Measurements from ENCODE around the gene SMARCB1.

SMARCB1 gene

DNA sequence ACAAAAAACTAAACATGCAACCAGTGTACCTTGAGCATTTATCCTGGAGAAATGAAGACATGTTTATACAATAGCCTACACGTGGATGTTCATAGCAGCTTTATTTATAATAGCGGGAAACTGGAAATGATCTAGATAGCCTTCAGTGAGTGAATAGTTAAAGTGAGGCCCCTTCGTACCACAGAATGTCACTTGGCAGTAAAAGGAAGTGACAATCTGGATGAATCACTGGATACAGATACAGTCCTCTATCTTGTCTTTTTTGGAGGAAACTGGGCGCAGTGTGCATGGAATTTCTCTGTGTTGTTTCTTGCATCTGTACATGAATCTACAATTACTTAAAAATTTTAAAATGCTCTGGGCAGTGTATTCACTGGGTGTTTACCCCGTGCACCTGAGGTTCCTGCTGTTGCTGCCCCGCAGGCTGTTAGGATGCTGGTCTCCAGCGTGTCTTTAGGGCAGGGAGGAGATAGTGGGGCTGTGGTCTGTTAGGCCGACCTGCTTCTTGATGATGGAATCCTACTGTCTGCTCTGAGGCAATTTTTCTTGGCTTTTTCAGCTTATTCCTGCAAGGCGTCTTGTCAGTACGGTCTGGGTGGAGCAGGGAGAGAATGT lies 28.9 kb downstream of the SMARCB1 start:
- no peak for TF ChIP-seq POLR2A (IDR thresholded peaks at IDR 0.05; ENCODE audit: low read depth, low read length)
- DNase-seq (ENCODE audit: insufficient read length, low spot score) (no peak), FAIRE-seq (no peak)

DNA sequence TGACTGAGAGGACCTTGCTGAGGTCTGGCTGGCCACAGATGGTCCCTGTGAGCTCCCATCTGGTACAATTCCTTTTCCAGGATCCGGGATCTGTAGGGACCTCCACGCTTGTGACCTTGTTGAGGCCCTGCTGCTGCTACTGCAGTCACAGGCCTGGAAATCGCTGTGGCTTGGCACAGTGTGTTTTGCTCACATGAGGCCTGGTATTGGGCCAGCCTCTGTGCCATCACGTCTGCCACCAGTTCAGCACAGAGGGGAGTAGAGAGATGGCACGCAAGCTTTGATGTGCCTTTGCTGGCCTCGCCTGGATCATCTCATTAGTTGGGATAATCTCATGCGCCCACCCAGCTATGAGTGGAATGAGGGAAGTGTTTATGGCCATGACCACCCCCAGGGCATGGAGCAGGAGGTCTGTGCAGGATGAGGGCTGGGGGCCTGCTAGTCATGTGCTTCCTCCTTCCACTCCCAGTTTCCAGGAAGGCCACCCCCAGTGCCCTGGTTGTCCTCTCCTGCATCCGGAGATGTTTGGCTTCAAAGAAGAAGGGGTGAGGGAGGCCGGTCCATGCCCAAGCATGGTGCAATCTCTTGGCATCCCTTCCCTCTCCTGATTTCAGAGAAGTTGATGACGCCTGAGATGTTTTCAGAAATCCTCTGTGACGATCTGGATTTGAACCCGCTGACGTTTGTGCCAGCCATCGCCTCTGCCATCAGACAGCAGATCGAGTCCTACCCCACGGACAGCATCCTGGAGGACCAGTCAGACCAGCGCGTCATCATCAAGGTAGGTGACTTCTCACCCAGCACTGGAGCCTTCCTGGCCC lies 29.6 kb downstream of the SMARCB1 start:
- DNase-seq (ENCODE audit: insufficient read length, low spot score) (no peak), FAIRE-seq (no peak)
- TF ChIP-seq POLR2A (IDR thresholded peaks at IDR 0.05; ENCODE audit: low read depth, low read length): no peak

DNA sequence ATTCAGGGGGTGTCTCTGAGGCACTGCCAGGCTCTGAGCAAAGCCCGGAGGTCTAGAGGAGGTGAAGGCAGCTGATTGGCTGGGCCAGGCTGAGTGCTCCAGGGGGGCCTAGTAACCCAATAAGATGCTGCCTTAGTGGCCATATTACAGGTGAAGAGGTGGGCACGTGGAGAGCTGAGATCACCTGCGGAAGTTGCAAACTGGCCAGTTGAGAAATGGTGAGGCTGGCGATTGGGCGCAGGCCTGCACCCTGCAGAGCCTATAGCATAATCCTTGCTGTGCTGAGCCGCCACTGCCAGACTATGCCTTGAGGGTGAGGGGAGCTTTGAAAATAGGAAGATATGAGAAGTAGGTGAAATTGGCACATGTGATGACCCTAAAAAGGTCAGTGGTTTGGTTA lies 30.4 kb downstream of the SMARCB1 start:
- DNase-seq (ENCODE audit: insufficient read length, low spot score): no peak
- FAIRE-seq: no peak
- no peak for TF ChIP-seq POLR2A (IDR thresholded peaks at IDR 0.05; ENCODE audit: low read depth, low read length)

DNA sequence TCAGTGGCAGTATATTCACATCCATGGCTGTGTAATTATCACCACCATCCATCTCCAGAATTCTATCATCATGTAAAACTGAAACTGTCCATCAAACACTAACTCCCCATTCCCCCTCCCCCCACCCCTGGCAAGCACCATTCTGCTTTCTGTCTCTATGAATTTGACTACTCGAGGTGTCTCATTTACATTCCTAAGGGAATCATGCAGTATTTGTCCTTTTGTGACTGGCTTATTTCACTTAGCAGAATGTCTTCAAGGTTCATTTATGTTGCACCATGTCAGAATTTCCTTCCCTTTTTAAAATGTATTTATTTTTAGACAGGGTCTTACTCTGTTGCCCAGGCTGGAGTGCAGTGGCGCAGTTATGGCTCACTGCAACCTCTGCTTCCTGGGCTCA lies 31.8 kb downstream of the SMARCB1 start:
- FAIRE-seq (no peak), DNase-seq (ENCODE audit: insufficient read length, low spot score) (no peak)
- no peak for TF ChIP-seq POLR2A (IDR thresholded peaks at IDR 0.05; ENCODE audit: low read depth, low read length)

DNA sequence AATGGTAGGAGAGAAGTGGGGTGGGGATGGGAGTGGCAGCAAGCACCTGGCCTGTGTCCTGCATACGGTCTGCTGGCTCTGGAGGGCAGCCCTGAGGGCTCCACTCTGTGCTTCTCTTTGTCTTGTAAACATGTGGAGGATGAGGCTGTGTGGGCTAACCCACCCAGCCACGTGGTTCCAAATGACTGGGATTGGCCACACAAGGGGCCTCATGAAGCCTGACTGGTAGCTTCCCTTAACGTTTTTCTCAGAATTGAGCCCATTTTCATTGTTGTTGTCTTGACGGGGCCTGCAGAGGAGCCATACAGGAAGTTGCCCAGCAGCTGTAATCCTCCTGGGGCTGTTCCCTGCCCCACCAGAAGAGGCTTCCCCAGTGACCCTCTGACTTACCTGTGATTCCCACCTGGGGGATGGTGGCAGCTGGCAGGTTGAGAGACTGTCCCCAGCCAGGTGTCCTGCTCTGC lies 34.0 kb downstream of the SMARCB1 start:
- DNase-seq (ENCODE audit: insufficient read length, low spot score) (no peak), FAIRE-seq (no peak)
- no peak for TF ChIP-seq POLR2A (IDR thresholded peaks at IDR 0.05; ENCODE audit: low read depth, low read length)

DNA sequence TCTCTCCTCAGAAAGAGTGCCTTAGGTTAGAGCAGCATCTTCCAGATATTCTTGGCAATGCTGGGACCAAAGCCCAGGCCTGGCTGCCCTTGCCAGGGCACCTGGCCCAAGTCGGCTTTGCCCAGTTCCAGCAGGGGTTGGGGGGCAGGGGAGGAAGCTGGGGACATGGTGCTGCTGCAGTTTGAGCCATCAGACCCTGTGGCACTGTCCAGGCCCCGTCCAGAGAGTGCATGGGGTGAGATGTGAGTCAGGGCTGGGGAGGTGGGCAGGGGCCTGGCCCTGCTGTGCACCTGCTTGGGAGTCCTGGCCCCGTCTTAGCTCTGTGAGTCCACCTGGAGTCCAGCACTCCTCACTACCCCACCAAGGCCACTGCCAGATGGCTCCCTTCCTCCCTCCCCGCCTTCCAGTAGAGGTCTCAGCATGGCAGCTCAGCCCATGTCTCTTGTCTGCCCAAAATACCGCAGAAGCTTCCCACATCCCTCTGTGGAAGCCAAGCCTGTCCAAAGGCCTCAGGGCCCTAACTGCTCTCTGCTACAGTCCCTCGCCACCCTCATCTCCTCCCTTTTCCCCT lies 35.4 kb downstream of the SMARCB1 start:
- DNase-seq (ENCODE audit: insufficient read length, low spot score) (no peak), FAIRE-seq (no peak)
- TF ChIP-seq POLR2A (IDR thresholded peaks at IDR 0.05; ENCODE audit: low read depth, low read length): no peak

DNA sequence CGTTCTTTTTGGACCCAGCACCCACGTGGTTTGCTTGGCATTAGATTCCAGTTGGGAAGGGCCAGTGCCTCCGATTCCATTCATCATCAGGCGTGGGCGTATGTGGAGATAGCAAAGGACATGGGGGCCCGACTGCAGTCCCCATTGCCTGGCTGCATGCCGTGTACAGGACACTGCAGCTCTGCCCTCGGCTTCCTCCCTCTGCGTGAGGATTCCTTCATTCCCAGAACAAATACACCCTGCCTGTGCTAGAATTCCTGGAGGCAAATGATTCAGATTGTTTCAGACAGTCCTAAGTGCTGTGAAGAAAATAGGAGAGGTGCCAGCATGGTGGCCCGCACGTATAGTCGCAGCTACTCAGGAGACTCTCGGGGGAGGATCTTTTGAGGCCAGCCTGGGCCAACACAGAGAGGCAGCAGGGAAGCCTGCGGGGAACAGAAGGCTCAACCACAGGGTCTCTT lies 36.6 kb downstream of the SMARCB1 start:
- FAIRE-seq (no peak), DNase-seq (ENCODE audit: insufficient read length, low spot score) (no peak)
- TF ChIP-seq POLR2A (IDR thresholded peaks at IDR 0.05; ENCODE audit: low read depth, low read length): no peak

DNA sequence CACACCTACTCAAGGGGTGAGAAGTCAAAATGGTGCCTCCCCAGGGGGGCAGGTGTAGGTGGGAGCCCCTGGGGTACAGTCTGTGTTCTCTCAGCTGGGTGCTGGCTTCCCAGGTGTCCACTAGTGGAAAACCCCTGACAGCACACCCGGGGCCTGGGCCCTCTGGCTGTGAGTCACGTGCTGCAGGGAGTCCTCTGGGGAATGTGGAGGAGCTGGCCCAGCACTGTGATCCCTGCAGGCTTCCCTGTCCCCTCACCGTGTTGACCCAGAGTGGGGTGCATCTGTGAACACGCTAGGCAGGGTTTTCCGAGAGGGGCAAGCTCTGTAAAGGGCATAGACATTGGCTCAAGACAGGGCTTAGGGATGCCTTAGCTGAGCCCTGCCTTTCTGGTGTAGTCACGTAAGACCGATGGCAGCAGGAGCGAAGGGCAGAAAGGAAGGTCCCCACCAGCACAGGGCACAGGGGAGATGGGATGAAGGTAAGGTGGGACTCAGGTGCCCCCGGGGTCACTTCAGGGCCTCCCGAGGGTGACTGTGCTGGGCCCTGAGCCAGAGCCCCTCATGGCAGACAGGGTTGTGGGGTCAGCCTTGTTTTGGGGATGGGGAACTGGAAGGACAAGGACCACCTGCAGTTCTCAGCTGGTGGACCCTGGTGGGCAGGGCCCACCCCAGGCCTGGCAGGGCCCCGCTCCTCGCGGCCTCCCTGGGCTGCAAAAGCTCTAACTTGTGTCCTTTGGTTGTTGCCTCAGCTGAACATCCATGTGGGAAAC lies 37.9 kb downstream of the SMARCB1 start:
- DNase-seq (ENCODE audit: insufficient read length, low spot score) (no peak), FAIRE-seq (no peak)
- TF ChIP-seq POLR2A (IDR thresholded peaks at IDR 0.05; ENCODE audit: low read depth, low read length): no peak

DNA sequence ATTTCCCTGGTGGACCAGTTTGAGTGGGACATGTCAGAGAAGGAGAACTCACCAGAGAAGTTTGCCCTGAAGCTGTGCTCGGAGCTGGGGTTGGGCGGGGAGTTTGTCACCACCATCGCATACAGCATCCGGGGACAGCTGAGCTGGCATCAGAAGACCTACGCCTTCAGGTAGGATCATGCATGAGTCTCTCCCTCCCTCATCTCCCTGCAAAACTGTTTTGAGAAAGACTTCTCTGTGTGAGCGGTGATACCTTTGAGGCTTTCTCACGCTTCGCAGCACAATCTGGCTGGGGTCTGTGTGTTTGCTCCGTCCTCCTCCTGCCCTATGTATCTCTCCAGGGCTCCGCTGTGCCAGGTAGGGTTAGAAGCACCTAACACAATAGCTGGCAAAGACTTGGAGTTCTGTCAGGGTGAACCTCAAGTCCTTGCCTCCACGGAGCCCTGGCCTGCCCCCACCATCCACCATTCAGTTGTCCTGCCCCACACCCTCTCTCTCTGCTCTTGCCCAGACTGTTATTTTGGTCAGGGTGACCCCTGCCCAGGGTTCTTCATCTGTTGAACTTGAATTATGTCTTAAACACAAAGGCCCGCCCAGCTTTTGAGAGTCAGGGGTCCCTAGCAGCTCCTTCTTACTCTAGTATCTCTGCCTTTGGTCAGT lies 38.6 kb downstream of the SMARCB1 start:
- TF ChIP-seq POLR2A (IDR thresholded peaks at IDR 0.05; ENCODE audit: low read depth, low read length): no peak
- DNase-seq (ENCODE audit: insufficient read length, low spot score): no peak
- FAIRE-seq: no peak

DNA sequence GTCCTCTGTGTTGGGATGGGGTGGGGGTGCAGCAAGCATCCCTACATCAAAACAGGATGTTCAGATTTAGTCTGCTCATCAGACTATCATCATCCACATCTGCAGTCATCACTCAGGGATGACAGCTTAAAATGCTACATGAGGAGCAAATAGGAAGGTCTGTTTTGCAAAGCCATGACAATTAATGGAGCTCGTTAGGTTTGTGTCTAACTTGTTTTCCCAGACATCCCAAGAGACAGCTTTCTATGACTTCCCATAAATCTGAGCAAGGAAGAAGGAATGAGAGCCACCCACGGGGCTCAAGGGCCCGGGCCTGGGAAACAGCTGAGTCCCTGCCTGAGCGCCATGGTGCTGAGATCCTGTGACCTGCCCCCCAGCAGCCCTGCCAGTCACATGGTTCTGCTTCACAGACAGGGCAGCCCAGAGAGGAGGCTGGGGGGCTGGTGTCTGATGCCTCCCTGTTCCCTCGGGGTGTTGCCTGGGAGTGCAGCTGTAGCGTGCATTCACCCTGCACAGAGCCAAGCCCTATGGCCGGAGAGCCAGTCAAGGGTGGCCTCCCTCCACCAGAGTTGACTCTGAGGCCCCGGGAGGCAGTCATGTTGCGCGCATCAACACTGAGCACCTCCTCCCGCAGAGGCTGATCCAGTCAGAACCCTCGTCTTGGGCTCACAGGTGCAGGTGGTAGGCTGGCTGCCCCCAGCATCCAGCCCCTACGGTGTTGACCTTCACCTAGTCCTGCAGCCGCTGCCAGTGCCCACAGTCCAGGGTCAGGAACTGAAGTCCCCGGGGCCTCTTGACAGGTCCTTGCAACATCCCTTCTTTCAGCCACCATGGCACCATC lies 40.0 kb downstream of the SMARCB1 start:
- no peak for TF ChIP-seq POLR2A (IDR thresholded peaks at IDR 0.05; ENCODE audit: low read depth, low read length)
- DNase-seq (ENCODE audit: insufficient read length, low spot score) (no peak), FAIRE-seq (no peak)

DNA sequence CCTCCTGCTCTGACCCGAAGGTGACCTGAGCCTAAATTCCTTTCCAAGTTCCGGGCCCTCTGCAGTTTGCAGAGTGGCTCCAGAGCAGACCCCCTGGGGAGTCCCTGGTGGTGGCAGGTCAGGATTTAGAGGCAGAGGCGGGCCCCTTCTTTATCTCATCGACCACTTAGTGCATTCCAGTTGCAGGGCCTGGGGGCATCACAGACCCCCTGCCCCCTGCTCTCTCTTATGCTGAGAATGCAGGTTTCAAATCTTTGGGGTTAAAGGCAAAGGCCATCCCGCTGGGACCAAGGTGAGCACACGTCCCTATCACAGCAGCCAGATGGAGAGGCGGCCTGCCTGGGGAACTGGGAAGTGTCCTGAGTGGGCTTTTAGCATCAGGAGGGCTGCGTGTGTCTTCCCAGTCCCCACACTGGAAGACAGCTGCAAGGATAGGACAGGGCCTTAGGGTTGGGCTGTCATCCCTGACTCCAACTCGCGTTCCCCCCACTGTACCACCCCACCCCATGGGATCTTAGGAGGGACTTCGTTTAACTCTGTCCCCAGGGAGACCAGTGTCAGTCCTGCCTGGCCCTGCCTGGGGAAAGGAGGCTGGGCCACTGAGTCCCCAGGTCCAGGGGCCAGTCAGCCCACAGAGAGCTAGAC lies 40.7 kb downstream of the SMARCB1 start:
- no peak for DNase-seq (ENCODE audit: insufficient read length, low spot score)
- no peak for TF ChIP-seq POLR2A (IDR thresholded peaks at IDR 0.05; ENCODE audit: low read depth, low read length)
- FAIRE-seq: no peak

Measured in H54 (cell line).